RPMI8226 (cell line): Measurements from ENCODE around the gene VARS2.

Experiments
- DNase-seq: peaks from one replicate; pipeline ENCODE4 v3.0.0-alpha.2; 2015

Gene VARS2

DNA sequence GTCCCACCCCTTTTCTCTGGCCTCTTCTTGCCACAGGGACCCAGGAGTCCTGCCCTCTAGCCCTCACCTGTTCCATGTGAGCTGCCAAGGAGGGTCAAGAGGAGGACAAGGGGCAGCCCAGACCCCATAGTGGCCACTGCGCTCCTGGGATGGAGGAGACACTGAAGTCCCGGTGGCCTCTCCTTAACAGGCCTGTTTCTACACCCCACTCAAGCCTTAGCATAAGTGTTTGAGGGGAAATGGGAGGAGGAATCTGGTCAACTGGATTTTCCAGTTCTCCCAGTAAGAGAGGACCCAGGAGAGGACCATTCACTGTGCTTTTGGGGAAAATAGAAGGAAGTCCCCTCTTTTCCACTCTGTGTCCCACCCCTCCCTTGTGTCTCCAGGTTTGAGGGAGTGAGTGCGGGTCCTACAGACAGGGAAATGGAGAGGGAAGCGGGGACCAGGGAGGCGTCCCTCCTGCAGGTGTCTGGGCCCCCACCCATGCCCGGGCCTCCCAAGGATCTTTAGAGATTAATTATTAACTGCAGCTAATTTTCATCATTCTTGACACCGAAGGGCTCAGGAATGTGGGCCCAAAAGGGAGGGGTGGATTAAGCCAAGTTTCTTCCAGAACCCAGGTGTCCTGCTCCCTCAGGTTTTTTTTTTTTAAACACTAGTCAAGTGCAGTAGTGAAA lies 18.1 kb downstream of the VARS2 start, which contains the start of gene SFTA2:
Gene SFTA2, minus strand, starts transcription at position 202 of the 677 bp plus-strand sequence. Its CDS starts 74 bp downstream, at position 128.
- no peak for DNase-seq

DNA sequence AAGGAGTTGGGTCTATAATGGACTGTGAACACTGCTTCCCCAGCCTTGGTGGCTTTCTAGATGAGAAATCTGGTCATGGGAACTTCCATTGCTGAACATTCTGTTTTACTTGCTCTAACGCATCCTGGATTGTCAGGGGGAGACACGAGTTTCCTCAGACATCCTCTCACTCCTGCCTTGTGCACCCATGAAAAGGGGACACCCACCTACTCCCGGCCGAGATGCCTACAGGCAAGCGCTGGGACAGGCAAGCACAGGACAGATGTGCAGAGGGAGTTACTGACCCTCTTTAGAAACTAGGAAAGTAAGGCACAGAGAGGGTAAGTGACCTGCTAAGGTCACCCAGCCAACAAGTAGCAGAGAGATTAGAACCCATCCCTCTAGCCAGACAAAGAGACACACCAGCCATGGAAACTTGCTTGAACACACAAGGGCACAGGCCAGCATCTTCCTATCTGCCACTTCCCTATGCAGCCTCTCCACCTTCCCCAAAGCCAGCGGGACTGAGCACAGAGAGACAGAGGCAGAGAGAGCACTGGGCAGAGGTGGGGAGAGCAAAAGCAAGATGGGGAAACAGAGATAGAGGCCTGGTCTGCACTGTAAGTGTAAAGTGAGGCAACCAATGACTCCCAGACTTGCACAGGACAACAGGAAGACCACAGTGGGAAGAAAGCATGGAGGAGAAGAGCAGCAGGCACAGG lies 18.8 kb downstream of the VARS2 start:
- no peak for DNase-seq

DNA sequence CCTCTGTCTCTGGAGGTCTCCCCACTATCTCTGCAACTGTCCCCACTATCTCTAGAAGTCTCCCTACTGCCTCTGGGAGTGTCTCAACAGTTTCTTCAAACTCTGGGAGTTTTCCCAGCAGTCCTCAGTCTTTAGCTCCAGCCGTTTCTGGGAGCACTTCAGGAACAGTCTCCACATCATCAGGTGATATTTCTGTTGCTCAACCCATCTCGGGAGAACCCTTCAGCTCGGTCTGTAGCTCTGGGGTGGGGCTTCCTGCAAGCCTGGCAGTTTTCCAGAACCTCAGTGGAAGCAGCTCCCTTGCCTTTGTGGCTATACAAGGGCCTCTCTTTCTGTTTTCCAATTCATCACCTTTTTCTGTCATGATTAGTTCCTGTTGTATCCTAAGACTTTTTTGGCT lies 21.0 kb downstream of the VARS2 start:
- DNase-seq, result peak; percentile 39

DNA sequence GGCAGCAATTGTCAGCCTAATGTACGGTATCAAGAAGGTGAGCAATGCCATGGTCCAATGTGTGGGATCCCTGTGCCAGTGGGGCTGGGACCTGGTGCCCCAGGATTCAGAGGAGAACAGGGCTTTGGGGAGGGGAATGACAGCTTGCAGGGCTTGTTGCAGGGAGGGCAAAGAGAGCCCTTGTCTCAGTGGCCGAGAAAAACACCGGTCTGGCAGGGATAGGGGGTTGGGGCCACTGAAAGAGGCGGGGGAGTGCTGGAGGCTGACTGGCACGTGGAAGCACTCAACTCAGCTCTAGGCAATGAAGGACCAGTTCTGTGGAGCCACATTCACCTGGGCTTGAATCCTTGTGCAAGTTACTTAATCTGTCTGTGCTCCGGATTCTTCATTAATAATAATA lies 23.2 kb downstream of the VARS2 start:
- DNase-seq, result no peak

DNA sequence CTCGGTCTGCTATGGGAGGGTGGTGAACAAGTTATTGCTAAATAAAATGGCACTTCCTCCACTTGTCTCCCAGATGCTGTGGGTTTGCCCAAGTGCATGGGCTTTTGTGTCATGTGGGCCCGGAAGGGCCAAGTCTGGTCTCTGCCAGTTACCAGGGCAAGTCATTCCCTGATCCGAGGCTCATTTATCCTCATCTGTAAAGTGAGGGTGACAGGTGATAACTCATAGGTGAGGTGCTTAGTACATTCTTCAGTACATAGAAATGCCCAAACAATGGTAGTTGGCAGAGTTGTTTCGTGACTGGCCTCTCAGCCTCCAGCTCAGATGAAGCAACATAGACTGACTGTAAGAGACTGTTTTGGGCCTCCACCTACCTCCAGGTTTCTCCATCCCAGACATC lies 24.7 kb downstream of the VARS2 start:
- DNase-seq, result no peak

DNA sequence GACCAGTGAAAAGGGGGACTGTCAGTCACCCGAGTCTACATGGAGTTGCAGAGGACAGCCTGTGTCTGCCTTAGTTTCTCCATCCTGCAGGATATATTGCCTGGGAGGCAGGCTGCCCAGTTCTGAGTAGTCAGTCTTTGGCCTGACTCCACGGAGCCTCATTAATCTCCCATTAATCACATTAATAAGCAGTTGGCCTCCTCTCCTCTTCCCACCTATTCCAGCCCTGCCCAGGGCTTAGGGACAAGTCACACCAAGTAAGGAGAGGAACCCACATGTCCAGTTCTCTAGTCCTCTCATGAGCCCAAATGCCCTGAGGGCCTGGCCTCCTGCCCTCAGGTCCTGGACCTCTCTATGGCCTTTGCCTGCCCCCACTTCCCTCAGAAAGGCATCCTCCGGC lies 25.4 kb downstream of the VARS2 start:
- DNase-seq, result no peak

DNA sequence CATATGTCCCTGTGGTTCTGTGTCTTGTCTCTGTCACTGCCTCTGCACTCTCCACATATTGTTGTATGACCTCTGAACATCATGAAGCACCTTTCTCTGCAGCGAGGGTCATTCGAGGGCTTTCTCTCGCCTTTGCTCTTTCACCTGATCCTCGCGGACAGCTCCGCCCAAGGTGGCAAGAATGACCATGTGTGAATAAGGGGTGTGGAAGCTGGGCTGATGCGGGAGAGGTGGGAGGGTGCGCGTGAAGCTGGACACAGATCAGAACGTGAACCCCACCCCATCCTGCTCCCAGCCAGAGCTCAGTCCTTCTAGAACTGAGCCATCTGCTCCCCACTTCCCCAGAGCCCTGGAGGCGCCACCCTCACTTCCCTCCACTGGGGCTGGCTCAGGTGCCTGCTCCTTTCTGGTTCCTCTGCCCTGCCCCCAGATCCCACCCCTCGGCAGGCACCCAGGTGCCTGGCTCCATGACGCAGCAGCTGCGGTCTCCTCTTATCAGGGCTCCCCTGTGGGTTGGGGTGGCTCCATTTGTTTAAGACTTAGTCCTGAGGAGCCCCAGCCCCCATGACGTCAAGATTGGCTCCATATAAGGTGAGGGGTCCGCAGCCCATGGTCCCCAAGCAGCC lies 26.4 kb downstream of the VARS2 start, which contains the start of gene MUCL3:
Gene MUCL3, plus strand, starts transcription at position 613 of the 626 bp plus-strand sequence. CDS start 27 bp downstream, outside the sequence.
- DNase-seq, result peak; percentile 41

DNA sequence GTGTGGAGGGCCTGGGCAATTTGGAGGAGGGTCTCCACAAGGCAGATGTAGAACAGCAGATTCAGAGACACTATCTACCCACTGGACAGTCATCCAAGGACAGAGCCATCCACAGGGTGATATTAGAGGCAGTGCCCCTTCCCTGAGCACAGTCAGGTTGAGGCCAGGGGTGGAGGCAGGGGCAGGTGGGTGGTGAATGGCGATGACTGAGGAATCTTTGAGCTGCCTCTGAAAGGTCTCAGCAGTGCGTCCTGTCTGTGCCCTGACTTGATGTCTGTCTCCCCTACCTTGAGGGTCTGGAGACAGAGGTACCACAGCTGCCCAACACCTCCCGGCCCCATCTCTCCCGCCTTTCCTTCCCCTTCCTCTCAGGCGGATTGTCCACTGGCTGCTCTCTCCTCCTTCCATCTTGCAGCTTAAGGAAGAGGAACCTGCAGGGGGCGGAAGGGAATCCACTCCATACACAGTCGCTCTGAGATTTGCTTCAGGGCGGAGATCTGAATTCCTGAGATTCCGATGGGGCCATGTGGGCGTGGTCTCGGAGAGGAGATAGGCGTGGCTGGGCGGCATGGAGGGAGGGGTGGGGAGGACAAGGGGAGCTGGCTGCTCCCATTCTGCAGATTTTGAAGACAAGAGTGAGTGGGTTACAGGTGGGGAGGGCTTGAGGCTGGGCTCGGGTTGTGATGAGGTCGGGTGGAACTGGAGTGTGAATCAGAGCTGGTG lies 28.5 kb downstream of the VARS2 start:
- peak; percentile 62 for DNase-seq

DNA sequence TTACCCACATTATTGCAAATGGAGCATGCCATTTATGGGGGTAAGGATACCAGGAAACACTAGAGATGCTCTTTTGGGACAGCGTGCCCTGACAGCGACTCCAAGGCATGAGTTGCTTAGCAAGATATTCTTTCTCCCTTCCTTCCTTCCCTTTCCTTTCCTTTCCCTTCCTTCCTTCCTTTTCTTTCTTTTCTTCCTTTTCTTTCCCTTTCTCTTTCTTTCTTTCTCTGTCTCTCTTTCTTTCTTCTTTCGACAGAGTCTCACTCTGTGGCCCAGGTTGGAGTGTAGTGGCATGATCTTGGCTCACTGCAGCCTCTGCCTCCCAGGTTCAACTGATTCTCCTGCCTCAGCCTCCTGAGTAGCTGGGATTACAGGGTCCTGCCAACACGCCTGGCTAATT lies 30.0 kb downstream of the VARS2 start:
- no peak for DNase-seq

DNA sequence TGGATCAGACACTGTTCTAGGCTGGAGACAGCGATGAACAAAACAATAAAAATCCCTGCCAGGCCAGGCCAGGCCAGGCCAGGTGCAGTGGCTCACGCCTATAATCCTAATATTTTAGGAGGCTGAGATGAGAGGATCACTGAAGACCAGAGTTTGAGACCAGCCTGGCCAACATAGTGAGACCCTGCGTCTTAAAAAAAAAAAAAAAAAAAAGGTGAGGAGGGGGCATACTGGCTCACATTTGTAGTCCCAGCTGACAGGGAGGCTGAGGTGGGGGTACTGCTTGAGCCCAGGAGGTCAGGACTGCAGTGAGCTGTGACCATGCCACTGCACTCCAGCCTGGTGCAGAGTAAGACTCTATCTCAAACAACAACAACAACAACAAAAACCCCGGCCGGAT lies 31.2 kb downstream of the VARS2 start:
- DNase-seq, result no peak

DNA sequence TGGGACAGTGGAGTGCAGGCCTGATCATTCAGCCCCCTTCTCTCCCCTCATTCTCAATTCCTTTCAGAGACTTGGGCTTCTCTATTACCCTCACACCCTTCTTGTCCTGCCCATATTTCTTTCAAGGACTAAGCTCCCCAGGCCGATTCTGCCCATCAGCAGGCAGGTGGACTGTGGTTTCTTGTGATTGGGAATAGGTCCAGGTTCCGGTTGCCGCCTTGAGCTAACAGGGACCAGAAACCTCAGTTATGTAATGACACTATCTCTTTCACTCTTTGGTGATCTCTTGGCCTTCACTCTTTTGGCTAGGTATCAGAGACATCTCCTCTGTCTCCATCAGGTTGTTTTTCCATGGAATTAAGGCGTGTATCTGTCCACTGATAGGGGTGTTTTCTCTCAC lies 33.2 kb downstream of the VARS2 start:
- peak; percentile 32 for DNase-seq

DNA sequence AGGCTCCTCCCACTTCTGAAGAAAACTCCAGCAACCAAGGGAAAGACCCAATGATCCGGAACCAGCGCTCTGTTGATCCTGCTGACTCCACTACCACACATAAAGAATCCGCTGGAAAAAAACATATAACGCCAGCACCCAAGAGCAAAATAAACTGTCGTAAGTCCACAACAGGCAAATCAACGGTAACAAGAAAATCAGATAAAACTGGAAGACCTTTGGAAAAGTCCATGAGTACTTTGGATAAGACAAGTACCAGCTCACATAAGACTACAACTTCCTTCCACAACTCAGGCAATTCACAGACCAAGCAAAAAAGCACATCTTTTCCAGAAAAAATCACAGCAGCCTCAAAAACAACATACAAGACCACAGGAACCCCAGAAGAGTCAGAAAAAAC lies 34.8 kb downstream of the VARS2 start:
- no peak for DNase-seq

DNA sequence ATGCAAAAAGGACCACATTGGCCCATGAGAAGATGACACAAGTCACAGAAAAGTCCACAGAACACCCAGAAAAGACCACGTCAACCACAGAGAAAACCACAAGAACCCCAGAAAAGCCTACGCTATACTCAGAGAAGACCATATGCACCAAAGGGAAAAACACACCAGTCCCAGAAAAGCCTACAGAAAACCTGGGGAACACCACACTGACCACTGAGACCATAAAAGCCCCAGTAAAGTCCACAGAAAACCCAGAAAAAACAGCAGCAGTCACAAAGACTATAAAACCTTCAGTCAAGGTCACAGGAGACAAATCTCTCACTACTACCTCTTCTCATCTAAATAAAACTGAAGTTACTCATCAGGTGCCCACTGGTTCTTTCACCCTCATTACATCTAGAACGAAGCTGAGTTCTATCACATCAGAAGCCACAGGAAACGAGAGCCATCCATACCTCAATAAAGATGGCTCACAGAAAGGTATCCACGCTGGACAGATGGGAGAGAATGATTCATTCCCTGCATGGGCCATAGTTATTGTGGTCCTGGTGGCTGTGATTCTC lies 38.0 kb downstream of the VARS2 start:
- DNase-seq, result no peak

DNA sequence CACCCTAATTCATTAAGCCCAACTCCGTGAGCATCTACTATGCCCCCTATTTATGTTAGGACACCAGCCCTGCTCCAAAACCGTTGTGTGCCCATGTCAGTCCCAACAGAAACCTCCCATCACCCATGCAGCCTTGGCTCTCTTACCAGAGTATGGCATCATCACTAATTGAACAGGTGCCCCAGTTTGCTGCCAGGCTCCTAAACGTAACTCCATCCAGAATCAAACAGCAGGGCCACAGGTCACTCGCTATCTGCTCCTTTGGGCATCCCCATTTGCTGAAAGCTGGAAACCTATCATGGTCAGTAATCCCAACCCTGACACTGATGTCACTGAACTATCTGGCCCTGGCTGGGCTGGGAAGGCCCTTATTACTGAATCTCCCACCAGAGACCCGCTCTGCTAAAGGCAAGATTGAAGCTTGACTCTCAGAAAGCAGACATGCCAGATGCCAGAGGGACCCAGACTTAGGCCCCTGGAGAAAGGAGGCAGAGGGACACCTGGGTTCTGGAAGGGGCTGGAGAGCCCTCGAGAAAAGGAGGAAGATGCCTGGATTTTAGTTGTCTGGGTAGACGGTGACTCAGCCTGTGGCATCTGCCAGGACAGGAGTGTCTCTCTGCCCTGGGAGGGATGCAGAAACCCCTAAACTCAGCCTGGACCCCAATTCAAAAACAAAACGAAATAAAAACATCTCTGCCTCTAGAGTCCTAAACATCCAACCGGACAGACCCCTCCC lies 40.8 kb downstream of the VARS2 start:
- no peak for DNase-seq

DNA sequence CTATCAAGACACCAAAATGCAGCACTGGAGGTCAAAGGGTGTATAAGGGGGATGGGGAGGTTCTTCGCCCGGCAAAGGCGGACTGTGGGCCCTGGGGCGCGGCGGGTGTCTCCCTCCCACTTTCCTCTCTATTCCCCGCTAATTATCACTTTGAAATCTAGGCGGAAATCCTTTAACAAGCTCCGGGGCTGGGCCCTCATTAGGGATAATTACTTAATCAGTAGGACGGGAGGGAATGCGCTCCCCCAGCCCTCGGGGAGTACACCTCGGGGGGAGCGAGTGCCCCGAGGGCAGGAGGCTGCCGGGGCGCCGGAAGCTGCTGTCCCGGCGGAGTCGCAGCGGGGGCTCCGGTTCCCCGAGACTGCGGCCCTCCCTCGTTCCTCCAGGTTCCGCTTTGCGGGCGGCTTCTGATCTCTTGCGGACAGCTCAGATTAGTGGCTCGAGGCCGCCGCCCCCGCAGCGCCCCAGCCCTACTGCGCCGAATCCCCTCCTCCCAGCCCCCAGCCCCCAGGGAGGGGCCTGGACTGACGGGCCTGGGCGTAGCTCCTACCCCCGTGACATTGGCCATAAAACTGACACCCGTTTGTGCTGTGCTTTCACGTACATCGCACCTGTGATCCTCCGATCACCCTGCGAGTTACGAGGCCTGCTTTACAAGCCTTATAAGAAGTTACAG lies 41.5 kb downstream of the VARS2 start:
- DNase-seq, result peak; percentile 64

DNA sequence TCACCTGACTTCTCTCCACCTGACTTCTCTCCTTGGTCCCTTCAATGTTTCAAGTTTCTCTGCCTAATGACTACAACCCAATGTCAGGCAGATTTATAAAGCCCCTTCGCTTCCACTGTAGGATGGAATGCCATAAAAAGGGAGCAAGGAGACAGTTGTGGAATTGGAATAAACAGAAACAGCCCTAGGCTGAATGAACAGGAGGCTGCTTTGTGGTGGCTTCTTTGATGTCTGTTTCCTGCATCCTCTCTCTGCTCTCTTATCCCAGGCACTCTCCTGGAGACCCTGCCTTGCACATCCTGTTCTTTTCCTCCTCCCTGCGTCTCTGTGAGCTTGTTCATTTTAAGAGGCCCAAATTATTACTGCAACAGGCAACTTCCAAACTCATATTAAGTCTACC lies 43.7 kb downstream of the VARS2 start:
- no peak for DNase-seq

DNA sequence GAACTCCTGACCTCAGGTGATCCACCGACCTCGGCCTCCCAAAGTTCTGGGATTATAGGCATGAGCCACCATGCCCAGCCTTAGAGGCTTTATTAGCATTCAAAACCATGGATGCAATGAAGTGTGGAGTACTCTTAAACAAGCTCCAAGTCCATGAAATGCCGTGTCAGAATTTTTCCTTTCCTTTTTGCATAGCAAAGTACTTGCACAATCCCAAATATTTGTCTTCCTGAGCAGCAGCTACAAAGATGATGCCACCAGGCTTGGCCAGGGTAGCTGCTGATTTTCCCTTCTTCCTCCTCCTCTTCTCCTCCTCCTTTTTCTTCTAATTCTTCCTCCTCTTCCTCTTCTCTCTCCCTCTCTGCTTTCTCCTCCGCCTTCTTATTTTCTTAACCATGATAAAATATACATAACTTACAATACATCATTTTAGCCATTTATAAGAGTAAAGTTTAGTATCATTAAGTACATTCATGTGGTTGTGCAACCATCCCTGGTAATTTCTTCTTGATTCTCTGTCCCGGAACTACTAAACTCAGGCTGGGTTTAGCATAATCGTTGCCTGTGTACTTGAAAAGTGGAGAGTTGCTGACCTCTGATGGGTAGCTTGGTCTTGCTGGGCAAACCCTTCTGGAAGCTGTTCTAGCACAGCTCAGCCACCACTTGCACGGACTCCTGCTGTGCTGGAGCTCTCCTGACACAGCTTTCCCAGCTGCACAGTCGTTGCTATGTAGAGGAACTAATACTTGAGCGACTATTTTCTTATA lies 47.1 kb downstream of the VARS2 start:
- DNase-seq, result no peak

DNA sequence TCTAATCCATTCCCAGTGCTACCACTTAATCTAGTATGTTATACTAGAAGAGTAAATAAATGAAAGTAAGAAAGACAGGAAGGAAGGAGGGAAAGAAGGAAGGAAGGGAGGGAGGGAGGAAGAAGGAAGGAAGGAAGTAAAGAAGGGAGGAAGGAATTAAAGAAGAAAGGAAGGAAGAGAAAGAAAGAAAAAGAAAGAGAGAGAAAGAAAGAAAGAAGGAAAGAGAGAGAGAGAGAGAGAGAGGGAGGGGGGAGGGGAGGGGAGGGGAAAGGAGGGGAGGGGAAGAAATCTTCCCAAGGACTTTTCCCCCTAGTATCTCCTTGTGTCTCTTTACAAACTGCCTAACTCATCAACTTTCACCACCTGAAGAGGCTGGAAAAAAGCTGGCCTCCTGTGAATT lies 48.7 kb downstream of the VARS2 start:
- DNase-seq, result no peak

DNA sequence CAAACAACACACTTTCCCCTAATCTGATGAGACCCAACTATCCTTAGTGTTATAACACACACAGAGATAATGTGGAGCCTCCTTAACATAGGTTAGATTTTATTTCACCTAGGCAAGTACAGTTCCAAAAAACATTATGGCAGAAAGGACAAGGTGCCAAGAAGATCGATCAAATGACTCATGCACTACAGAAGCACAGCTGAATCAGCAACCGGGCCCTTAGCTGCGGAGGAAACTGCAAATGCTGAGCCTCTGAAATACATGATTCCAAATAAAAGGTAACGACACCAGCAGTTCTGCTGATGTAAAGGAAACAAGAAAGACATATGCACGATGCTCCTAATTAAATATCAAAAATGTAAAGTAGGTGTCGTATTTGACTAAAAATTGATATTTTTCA lies 49.6 kb downstream of the VARS2 start:
- peak; percentile 87 for DNase-seq

DNA sequence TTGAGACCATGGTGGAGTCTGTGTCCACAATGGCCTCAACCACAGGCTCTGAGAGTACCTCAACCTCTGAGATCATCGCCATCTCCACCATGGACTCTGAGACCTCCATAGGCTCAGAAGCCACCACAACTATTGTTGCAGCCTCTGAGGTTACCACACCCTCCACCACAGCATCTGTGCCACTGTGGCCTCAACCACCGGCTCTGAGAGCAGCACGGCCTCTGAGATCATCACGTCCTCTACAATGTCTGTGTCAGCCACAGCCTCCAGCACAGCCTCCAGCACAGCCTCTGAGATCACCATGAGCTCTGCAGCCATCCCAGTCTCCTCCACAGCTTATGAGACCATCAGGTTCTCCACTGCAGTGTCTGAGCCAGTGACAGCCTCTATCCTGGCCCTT lies 50.0 kb downstream of the VARS2 start:
- peak; percentile 56 for DNase-seq

DNA sequence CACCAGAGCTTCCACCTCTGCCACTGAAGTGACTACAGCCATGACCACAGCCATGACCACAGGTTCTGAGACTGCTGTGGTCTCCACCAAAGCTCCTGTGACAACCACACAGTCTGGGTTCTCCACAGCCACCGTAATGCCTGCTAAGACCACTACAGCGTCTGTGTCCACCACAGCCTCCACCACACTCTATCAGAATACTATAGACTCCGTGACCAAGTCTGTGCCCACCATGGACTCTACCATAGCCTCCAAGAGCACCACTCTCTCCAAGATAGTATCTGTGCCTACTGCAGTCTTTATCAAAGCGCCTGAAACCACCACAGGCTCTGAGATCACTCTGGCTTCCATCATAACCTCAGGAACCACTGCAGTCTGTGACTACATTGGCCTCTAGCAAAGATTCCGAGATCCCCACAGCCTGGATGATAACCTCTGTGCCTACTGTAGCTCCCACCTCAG lies 51.1 kb downstream of the VARS2 start:
- DNase-seq, result no peak
